GM10248 (cell line): ENCODE data around the gene GPATCH8.

ENCODE experiments used
- CTCF ChIA-PET: fragments of 300-600 bp; sonication (Branson Sonifier 250); formaldehyde crosslinking; extraction: SDS; loops from one replicate; lab custom pipeline; 2021; ENCODE audit warnings: antibody characterized with exemption; lab: Yijun Ruan, JAX
- POLR2A ChIA-PET: fragments of 350-650 bp; sonication (Branson Sonifier 250); formaldehyde crosslinking; extraction: SDS; loops from one replicate; lab custom pipeline; 2020; ENCODE audit warnings: antibody characterized with exemption; lab: Yijun Ruan, JAX
- DNase-seq: peaks from one replicate; pipeline ENCODE4 v3.0.0; 2012; ENCODE audit errors: extremely low spot score
- CTCF ChIP-seq: IDR thresholded peaks from 2 replicates; pipeline ENCODE4 v1.5.1; 2012; ENCODE audit warnings: mild to moderate bottlenecking, low read depth; ENCODE audit errors: extremely low read depth, missing control alignments, control extremely low read depth

Gene GPATCH8

DNA sequence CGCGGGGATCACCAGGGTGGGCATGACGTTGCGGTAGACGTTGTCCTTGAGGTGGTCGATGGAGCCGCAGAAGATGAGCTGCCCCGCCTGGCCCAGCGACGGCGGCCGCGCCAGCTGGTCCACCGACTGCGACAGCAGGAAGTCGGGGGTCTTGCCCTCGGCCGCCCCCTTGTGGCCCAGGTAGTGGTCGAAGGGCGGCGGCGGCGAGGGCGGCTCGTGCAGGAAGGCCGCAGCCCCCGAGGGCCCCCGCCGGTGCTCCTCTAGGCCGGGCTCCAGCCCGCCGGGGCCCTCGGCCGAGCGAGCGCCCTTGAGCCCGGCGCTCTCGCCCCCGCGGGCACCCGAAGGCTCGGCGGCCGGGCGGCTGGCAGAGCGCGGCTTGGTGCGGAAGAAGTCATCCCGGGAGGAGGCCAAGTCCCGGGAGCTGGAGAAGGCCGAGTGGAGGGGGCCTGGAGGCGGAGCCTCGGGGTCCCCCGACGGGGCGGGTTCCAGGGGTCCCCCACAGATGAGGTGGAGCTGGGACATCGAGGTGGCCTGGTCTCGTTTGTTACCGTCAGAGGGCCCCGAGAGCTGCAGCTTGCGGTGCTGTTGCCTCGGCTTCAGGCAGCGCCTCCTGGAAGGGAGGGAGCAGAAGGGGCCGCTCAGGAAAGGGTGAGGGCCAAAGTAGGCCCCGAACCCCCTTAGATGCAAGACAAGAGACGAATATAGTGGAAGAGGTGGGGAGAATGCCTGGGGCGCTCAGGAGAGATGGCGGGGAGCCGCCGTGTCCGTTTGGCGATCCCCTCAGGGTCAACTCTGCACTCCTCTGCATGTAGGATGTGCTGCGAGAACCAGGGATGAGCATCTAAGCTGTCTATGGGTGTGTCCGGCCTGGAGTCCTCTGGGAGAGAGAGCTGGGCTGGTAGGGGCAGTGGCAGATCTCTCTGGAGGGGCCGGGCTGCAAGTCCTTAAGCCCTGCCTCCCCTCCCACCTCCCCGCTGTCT lies 148.3 kb downstream of the GPATCH8 start:
- DNase-seq, result peak; percentile 82
- POLR2A ChIA-PET, result interaction anchor here (0.8 kb wide), 1 partner anchor 133 kb away, joined by 3 read pairs; no protein-coding TSS in a partner anchor
- TF ChIP-seq CTCF, result peak; percentile 73
- CTCF ChIA-PET, result interaction anchor here (1.4 to 18.4 kb wide), 7 partner anchors 7 to 153 kb away, joined by 5 to 250 read pairs (median 17); partner anchors contain the start of genes FAM171A2 and GRN

DNA sequence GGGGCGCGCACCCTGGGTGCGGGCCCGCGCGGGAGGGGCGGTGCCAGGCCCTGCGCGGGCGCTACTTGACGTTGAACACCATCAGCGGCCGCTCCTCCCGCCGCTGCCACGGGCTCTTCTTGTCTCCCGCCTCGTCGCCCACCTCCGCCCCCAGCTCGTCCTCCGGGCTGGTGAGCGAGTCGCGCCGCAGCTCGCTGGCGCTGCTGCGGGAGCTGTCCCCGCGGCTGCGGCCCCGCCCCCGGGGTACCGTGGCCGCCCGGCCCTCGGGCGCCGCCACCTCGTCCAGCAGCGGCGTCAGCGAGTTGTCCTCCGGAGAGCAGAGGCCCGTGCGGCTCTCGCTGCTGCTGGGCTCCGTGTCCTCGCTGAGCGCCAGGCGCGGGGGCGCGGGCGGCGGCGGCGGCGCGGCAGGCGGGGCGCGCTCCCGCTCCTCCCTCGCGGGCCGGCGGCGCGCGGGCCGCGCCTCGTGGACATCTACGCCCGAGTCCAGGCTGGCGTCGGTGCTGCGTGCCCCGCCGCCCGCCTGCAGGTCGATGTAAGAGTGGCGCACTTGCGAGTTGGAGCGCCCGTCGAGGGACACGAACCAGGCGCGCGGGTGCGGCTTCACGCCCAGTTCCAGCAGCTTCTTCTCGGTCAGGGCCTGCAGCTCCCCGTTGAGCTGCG lies 149.4 kb downstream of the GPATCH8 start:
- TF ChIP-seq CTCF, result no peak

DNA sequence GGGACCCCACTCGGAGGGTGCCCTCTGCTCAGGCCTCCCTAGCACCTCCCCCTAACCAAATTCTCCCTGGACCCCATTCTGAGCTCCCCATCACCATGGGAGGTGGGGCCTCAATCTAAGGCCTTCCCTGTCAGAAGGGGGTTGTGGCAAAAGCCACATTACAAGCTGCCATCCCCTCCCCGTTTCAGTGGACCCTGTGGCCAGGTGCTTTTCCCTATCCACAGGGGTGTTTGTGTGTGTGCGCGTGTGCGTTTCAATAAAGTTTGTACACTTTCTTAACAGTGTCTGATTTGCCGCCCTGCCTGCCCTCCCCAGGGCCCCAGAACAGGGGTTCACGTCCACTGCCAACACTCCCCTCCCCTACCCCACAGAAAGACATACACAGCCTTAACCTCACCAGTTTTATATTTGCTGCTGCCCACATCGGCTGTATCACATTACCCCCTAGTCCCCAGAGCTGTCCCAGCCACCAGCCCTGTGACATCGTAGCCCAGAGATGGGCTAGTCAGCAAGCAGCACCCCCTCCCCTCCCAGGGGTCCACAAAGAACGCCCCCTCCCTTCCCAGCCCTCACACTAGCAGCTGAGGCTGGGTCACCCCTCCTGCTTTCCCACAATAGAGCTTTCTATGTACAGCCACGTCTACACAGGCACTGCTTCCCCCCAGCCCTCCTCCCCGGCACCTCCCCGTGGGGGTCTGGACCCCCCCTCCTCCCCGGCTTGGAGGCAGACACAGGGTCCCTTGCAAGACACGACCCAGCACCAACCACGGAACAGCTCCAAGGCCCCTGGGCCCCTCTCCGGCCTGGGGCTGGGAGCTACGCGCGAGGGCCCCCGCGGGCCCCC lies 150.2 kb downstream of the GPATCH8 start:
- DNase-seq, result no peak
- CTCF ChIA-PET, result interaction anchor here (0.8 to 18.4 kb wide), 10 partner anchors 10 to 409 kb away, joined by 3 to 250 read pairs (median 10); partner anchors contain the start of gene FAM171A2
- TF ChIP-seq CTCF, result no peak
- POLR2A ChIA-PET, result interaction anchor here (0.5 to 0.6 kb wide), 2 partner anchors 1037 to 1521 kb away, joined by 3 to 4 read pairs; no protein-coding TSS in a partner anchor

More for the DNA sequence above, 149.4 kb downstream of the GPATCH8 start:
- POLR2A ChIA-PET, result interaction anchor here (0.6 kb wide), 1 partner anchor 1521 kb away, joined by 4 read pairs; no protein-coding TSS in a partner anchor
- peak; percentile 49 for DNase-seq
- CTCF ChIA-PET, result interaction anchor here (0.8 to 18.4 kb wide), 12 partner anchors 9 to 170 kb away, joined by 3 to 250 read pairs (median 14); partner anchors contain the start of genes FAM171A2 and GRN

DNA sequence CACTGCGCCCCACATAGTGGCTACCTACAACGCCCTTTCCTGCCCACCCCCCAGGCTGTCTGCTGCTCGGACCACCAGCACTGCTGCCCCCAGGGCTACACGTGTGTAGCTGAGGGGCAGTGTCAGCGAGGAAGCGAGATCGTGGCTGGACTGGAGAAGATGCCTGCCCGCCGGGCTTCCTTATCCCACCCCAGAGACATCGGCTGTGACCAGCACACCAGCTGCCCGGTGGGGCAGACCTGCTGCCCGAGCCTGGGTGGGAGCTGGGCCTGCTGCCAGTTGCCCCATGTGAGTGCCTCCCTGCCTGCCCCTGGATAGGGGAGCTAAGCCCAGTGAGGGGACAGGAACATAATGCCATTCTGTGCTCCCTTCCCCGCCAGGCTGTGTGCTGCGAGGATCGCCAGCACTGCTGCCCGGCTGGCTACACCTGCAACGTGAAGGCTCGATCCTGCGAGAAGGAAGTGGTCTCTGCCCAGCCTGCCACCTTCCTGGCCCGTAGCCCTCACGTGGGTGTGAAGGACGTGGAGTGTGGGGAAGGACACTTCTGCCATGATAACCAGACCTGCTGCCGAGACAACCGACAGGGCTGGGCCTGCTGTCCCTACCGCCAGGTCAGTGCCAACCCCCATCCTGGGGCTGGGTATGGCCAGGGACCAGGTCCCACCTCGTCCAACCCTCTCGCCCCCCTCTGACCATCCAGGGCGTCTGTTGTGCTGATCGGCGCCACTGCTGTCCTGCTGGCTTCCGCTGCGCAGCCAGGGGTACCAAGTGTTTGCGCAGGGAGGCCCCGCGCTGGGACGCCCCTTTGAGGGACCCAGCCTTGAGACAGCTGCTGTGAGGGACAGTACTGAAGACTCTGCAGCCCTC lies 151.0 kb downstream of the GPATCH8 start:
- DNase-seq, result no peak
- POLR2A ChIA-PET, result interaction anchor here (0.6 kb wide), 1 partner anchor 22 kb away, joined by 4 read pairs; no protein-coding TSS in a partner anchor
- CTCF ChIA-PET, result interaction anchor here (0.6 to 18.4 kb wide), 16 partner anchors 11 to 408 kb away, joined by 3 to 250 read pairs (median 5); partner anchors contain the start of gene FAM171A2
- no peak for TF ChIP-seq CTCF

- POLR2A ChIA-PET, result interaction anchor here (0.6 kb wide), 1 partner anchor 21 kb away, joined by 4 read pairs; no protein-coding TSS in a partner anchor
- CTCF ChIA-PET, result interaction anchor here (0.6 to 18.4 kb wide), 19 partner anchors 10 to 407 kb away, joined by 3 to 250 read pairs (median 5); partner anchors contain the start of genes FAM171A2, ITGA2B, TMUB2 and UBTF
- no peak for TF ChIP-seq CTCF
- DNase-seq, result no peak
These were observed 151.7 kb downstream of the GPATCH8 start for GRCh38 chr17:44351464-44351863.
